Measurements from ENCODE around the gene FKBP4. TPM values are rescaled to one million over a fixed set of nuclear protein-coding genes. Genes with fewer than 3 reads are reported as not detected.

The FKBP4 gene
- total and polyA plus RNA-seq, 2 of the 13 experiments (the other 11 are each of a cell fraction or from before 2014, with no cell fraction given), result 25.7 to 66.1 TPM

DNA sequence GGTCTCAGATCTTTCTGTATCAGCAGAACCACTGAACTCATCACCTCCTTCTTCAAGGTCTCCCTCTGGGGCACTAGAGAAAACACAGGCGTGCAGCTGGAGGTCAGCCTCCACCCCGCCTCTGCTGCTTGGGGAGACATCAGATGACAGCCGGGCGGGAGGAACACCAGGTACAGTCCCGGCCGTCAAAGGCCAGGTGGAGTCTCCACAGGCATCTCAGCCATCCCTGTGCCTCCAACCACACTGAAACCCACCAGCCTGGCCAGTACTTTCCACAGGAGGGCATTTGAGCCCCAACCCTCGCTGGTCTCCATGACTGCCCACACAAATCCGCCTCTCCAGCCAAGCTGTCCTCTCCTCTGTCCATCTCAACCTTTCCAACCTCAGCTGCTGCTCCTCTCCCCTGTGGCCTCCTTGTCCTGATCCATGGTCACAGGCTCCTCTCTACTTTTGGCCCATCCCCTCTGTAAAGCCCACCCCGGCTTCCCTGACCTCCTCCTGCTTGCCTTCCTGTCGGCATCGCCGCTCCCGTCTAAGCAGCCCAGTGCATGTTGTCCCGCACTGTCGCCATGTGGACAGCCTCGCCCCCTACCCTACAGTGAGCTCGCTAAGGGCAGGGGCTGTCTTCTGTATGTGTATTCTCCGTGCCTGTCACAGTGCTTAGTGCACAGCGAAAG lies 21.4 kb upstream of the FKBP4 start:
- Histone ChIP-seq H3K27me3 (ENCODE audit: control insufficient read depth in 1 of 2, insufficient read depth in 2 of 2, low read length in 2 of 2) (peaks cover 5 to 55% of the 10 kb centered on the region in 2 experiments; a peak in 4 of 5 replicates), H4K20me1 (ENCODE audit: insufficient read depth, low read length) (no peaks in the 10 kb centered on the region), H3K4me1 (ENCODE audit: insufficient read depth, low read length) (no peaks in the 10 kb centered on the region), H3K4me2 (ENCODE audit: low read depth, low read length) (no peak overlapping the region), H3K36me3 (replicated peaks in 1 of 2; ENCODE audit: control insufficient read depth in 1 of 2, insufficient read depth in 2 of 2, low read length in 2 of 2) (no peaks in the 10 kb centered on the region), H2AFZ (ENCODE audit: low read length) (no peak overlapping the region), H3K4me3 (replicated peaks in 1 of 3; ENCODE audit: insufficient read depth in 1 of 3, low read depth in 2 of 3, low read length in 3 of 3) (no peak overlapping the region), H3K79me2 (ENCODE audit: insufficient read depth, low read length) (no peaks in the 10 kb centered on the region), H3K9ac (ENCODE audit: insufficient read depth, low read depth, low read length) (no peak overlapping the region), H3K27ac (ENCODE audit: extremely low read length, insufficient read depth, low read length) (no peak overlapping the region), H3K9me3 (ENCODE audit: low read length) (no peaks in the 10 kb centered on the region)
- ATAC-seq (no peak), FAIRE-seq (no peak), DNase-seq (ENCODE audit: low spot score) (no peak)
- ChIA-PET POLR2A (no interaction called here), CTCF (ENCODE audit: low intra/inter-chr PET ratio, low total read pairs) (no interaction called here)
- in situ Hi-C loops (cut with HindIII; ENCODE audit: extremely low pct_ligation_motif_present, low pct_unique_long_range_greater_than_20kb) (no loop called here), intact Hi-C loops (cut with micrococcal nuclease; ENCODE audit: unreplicated experiment) (no loop called here)
- TF ChIP-seq, protein P1, sequence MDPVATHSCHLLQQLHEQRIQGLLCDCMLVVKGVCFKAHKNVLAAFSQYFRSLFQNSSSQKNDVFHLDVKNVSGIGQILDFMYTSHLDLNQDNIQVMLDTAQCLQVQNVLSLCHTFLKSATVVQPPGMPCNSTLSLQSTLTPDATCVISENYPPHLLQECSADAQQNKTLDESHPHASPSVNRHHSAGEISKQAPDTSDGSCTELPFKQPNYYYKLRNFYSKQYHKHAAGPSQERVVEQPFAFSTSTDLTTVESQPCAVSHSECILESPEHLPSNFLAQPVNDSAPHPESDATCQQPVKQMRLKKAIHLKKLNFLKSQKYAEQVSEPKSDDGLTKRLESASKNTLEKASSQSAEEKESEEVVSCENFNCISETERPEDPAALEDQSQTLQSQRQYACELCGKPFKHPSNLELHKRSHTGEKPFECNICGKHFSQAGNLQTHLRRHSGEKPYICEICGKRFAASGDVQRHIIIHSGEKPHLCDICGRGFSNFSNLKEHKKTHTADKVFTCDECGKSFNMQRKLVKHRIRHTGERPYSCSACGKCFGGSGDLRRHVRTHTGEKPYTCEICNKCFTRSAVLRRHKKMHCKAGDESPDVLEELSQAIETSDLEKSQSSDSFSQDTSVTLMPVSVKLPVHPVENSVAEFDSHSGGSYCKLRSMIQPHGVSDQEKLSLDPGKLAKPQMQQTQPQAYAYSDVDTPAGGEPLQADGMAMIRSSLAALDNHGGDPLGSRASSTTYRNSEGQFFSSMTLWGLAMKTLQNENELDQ (CRISPR knock-in tag; IDR thresholded peaks at IDR 0.05; ENCODE audit: borderline replicate concordance), result no peak
- TF ChIP-seq REPIN1 (CRISPR knock-in tag; IDR thresholded peaks at IDR 0.05; ENCODE audit: borderline replicate concordance, low read depth), result no peak
- TF ChIP-seq ARNTL (CRISPR knock-in tag; IDR thresholded peaks at IDR 0.05), result no peak
- TF ChIP-seq RXRB (CRISPR knock-in tag; IDR thresholded peaks at IDR 0.05; ENCODE audit: borderline replicate concordance), result no peak
- no peak for TF ChIP-seq JDP2 (CRISPR knock-in tag; IDR thresholded peaks at IDR 0.05; ENCODE audit: borderline replicate concordance)
- TF ChIP-seq ZNF609 (CRISPR knock-in tag; IDR thresholded peaks at IDR 0.05; ENCODE audit: borderline replicate concordance), result no peak
- TF ChIP-seq PRPF4 (IDR thresholded peaks at IDR 0.05; ENCODE audit: low read depth, low read length, poor library complexity, severe bottlenecking), result no peak
- TF ChIP-seq ZNF777 (CRISPR knock-in tag; IDR thresholded peaks at IDR 0.05), result no peak
- TF ChIP-seq, protein P2, sequence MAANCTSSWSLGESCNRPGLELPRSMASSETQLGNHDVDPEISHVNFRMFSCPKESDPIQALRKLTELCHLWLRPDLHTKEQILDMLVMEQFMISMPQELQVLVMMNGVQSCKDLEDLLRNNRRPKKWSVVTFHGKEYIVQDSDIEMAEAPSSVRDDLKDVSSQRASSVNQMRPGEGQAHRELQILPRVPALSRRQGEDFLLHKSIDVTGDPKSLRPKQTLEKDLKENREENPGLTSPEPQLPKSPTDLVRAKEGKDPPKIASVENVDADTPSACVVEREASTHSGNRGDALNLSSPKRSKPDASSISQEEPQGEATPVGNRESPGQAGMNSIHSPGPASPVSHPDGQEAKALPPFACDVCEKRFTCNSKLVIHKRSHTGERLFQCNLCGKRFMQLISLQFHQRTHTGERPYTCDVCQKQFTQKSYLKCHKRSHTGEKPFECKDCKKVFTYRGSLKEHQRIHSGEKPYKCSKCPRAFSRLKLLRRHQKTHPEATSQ (CRISPR knock-in tag; IDR thresholded peaks at IDR 0.05; ENCODE audit: borderline replicate concordance), result no peak
- BruUV-seq (replicated peaks), result no TSS peak
- 38% methylated on average over 14 of the region's 19 CpGs for WGBS (ENCODE audit: low lambda C conversion rate)

All from HepG2 (cell line).